Measurements from ENCODE around the gene ZNF268.

Gene ZNF268

DNA sequence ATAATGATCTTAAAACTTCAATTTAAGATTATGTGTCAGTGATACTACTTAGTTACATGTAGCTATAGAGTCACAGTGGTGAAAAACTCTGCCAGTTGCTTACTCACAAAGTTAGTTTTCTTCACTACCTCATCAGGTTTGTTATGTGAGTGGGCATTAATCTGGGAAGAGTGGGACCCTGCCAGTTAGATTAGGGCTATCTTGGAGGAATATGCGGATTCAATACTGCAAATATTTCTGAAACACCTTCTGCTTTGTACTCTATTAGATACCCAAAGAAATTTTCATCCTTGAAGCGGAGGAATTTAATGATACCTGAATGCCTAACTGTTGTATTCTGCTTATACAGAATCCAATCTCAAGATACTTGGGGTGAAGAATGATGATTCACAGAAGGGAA is 25.1 kb downstream of the ZNF268 start:
- H3K4me1 Mint-ChIP-seq (ENCODE audit: low read depth): no peaks in the 10 kb centered on the region
- H3K9me3 Mint-ChIP-seq: peaks cover 46% of the 10 kb centered on the region
- no peak overlapping the region for H3K27ac Mint-ChIP-seq
- H3K4me3 Mint-ChIP-seq: no peak overlapping the region
- H3K27me3 Mint-ChIP-seq: no peaks in the 10 kb centered on the region
- H3K36me3 Mint-ChIP-seq (ENCODE audit: low read depth): peaks cover 62% of the 10 kb centered on the region

- H3K9me3 Mint-ChIP-seq: peaks cover 41% of the 10 kb centered on the region
- no peak overlapping the region for H3K4me3 Mint-ChIP-seq
- no peaks in the 10 kb centered on the region for H3K27me3 Mint-ChIP-seq
- H3K27ac Mint-ChIP-seq: no peak overlapping the region
- H3K36me3 Mint-ChIP-seq (ENCODE audit: low read depth): peaks cover 8% of the 10 kb centered on the region
- H3K4me1 Mint-ChIP-seq (ENCODE audit: low read depth): no peaks in the 10 kb centered on the region
Observed at GRCh38 chr12:133215724-133216123, 34.4 kb downstream of the ZNF268 start.

- no peaks in the 10 kb centered on the region for H3K4me1 Mint-ChIP-seq (ENCODE audit: low read depth)
- peaks cover 4% of the 10 kb centered on the region for H3K36me3 Mint-ChIP-seq (ENCODE audit: low read depth)
- no peak overlapping the region for H3K4me3 Mint-ChIP-seq
- H3K27me3 Mint-ChIP-seq: no peaks in the 10 kb centered on the region
- H3K27ac Mint-ChIP-seq: no peak overlapping the region
- peaks cover 36% of the 10 kb centered on the region for H3K9me3 Mint-ChIP-seq
Observed at GRCh38 chr12:133217219-133217618, 35.9 kb downstream of the ZNF268 start.

GRCh38 chr12:133220521-133220920 is 39.2 kb downstream of the ZNF268 start:
- Mint-ChIP-seq H3K36me3 (ENCODE audit: low read depth) (no peaks in the 10 kb centered on the region), H3K27me3 (peaks cover 3% of the 10 kb centered on the region), H3K27ac (no peak overlapping the region), H3K4me1 (ENCODE audit: low read depth) (no peaks in the 10 kb centered on the region), H3K9me3 (peaks cover 27% of the 10 kb centered on the region), H3K4me3 (no peak overlapping the region)

- Mint-ChIP-seq H3K9me3 (peaks cover 27% of the 10 kb centered on the region), H3K4me1 (ENCODE audit: low read depth) (no peaks in the 10 kb centered on the region), H3K27ac (no peak overlapping the region), H3K4me3 (no peak overlapping the region), H3K27me3 (peaks cover 3% of the 10 kb centered on the region), H3K36me3 (ENCODE audit: low read depth) (no peaks in the 10 kb centered on the region)
Observed at GRCh38 chr12:133221241-133221640, 39.9 kb downstream of the ZNF268 start.

DNA sequence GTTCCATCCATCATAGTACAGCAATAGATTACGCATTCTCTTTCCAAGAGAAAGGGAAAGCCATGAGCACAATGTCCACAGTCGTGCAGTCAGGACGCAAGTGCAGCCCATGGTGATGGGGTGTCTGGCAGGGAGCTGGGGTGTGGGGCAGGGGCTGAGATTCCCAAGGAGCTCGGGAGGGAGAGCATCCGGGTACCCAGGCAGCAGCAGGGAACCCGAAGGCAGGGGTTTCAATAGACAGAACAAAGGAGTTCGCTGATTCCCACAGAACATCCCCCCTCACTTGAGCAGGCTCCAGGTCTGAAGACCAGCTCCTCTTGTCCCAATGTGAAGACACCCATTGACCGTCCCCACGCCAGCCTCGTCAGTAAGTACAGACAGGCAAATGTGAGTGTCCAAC is 40.9 kb downstream of the ZNF268 start:
- no peaks in the 10 kb centered on the region for H3K4me1 Mint-ChIP-seq (ENCODE audit: low read depth)
- H3K27ac Mint-ChIP-seq: no peak overlapping the region
- H3K4me3 Mint-ChIP-seq: no peak overlapping the region
- no peaks in the 10 kb centered on the region for H3K36me3 Mint-ChIP-seq (ENCODE audit: low read depth)
- H3K9me3 Mint-ChIP-seq: peaks cover 27% of the 10 kb centered on the region
- peaks cover 3% of the 10 kb centered on the region for H3K27me3 Mint-ChIP-seq

- Mint-ChIP-seq H3K36me3 (ENCODE audit: low read depth) (no peaks in the 10 kb centered on the region), H3K27me3 (peaks cover 3% of the 10 kb centered on the region), H3K27ac (no peak overlapping the region), H3K4me1 (ENCODE audit: low read depth) (no peaks in the 10 kb centered on the region), H3K4me3 (no peak overlapping the region), H3K9me3 (peaks cover 18% of the 10 kb centered on the region)
Observed at GRCh38 chr12:133225527-133225926, 44.2 kb downstream of the ZNF268 start.

- Mint-ChIP-seq H3K27ac (no peak overlapping the region), H3K36me3 (ENCODE audit: low read depth) (no peaks in the 10 kb centered on the region), H3K9me3 (peaks cover 25% of the 10 kb centered on the region), H3K27me3 (peaks cover 3% of the 10 kb centered on the region), H3K4me1 (ENCODE audit: low read depth) (no peaks in the 10 kb centered on the region), H3K4me3 (no peak overlapping the region)
Observed at GRCh38 chr12:133226690-133227089, 45.4 kb downstream of the ZNF268 start.

- peaks cover 25% of the 10 kb centered on the region for H3K9me3 Mint-ChIP-seq
- peaks cover 3% of the 10 kb centered on the region for H3K27me3 Mint-ChIP-seq
- H3K27ac Mint-ChIP-seq: no peak overlapping the region
- H3K4me3 Mint-ChIP-seq: no peak overlapping the region
- H3K4me1 Mint-ChIP-seq (ENCODE audit: low read depth): no peaks in the 10 kb centered on the region
- no peaks in the 10 kb centered on the region for H3K36me3 Mint-ChIP-seq (ENCODE audit: low read depth)
Observed at GRCh38 chr12:133227281-133227852, 46.1 kb downstream of the ZNF268 start.

- H3K9me3 Mint-ChIP-seq: peaks cover 29% of the 10 kb centered on the region
- H3K27me3 Mint-ChIP-seq: no peaks in the 10 kb centered on the region
- H3K4me1 Mint-ChIP-seq (ENCODE audit: low read depth): no peaks in the 10 kb centered on the region
- H3K4me3 Mint-ChIP-seq: no peak overlapping the region
- H3K36me3 Mint-ChIP-seq (ENCODE audit: low read depth): no peaks in the 10 kb centered on the region
- H3K27ac Mint-ChIP-seq: no peak overlapping the region
Observed at GRCh38 chr12:133231001-133231400, 49.7 kb downstream of the ZNF268 start.

DNA sequence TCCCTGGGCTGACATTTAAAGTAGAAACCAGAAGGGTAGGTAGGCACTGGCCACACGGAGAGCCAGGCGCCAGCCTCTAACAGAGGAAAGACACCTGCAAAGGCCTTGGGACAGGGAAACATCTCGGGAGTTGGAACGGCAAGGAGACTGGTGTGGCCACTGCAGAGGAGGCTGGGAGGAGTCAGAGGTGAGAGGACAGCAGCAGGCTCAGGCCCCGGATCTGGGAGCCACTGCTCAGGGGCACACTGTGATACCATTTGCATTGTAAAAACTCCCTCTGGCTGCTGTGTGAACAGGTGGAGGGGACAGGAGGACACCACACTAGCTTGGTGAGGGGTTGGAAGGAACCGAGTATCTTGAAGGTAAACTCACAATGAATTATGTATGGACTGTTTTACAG is 51.7 kb downstream of the ZNF268 start:
- Mint-ChIP-seq H3K4me1 (ENCODE audit: low read depth) (no peaks in the 10 kb centered on the region), H3K9me3 (peaks cover 32% of the 10 kb centered on the region), H3K27ac (no peak overlapping the region), H3K36me3 (ENCODE audit: low read depth) (no peaks in the 10 kb centered on the region), H3K27me3 (no peaks in the 10 kb centered on the region), H3K4me3 (no peak overlapping the region)

GRCh38 chr12:133233993-133234564 is 52.8 kb downstream of the ZNF268 start:
- Mint-ChIP-seq H3K27ac (no peak overlapping the region), H3K36me3 (ENCODE audit: low read depth) (no peaks in the 10 kb centered on the region), H3K27me3 (no peaks in the 10 kb centered on the region), H3K4me1 (ENCODE audit: low read depth) (no peaks in the 10 kb centered on the region), H3K4me3 (no peak overlapping the region), H3K9me3 (peaks cover 27% of the 10 kb centered on the region)

DNA sequence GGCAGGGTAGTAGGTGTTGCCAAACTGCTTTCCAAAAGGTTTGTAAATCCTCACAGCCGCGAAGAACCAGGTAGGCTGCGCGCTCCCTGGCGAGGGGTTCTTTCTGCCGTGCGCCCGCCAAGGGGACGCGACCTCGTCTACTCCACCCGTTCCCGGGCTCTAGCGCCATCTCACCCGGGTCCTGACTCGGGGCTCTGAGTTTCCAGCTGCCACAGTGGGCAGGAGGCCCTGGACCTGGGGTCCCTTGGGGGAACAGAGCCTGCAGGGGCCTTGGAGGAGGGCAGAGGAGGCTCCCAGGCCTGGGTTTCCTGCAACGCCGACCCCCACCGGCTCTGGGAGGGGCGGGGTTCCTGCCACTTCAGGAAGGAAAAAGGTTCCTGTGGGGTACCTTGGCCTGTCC is 53.7 kb downstream of the ZNF268 start:
- Mint-ChIP-seq H3K27ac (no peak overlapping the region), H3K36me3 (ENCODE audit: low read depth) (no peaks in the 10 kb centered on the region), H3K4me1 (ENCODE audit: low read depth) (no peaks in the 10 kb centered on the region), H3K4me3 (no peak overlapping the region), H3K9me3 (peaks cover 27% of the 10 kb centered on the region), H3K27me3 (no peaks in the 10 kb centered on the region)

DNA sequence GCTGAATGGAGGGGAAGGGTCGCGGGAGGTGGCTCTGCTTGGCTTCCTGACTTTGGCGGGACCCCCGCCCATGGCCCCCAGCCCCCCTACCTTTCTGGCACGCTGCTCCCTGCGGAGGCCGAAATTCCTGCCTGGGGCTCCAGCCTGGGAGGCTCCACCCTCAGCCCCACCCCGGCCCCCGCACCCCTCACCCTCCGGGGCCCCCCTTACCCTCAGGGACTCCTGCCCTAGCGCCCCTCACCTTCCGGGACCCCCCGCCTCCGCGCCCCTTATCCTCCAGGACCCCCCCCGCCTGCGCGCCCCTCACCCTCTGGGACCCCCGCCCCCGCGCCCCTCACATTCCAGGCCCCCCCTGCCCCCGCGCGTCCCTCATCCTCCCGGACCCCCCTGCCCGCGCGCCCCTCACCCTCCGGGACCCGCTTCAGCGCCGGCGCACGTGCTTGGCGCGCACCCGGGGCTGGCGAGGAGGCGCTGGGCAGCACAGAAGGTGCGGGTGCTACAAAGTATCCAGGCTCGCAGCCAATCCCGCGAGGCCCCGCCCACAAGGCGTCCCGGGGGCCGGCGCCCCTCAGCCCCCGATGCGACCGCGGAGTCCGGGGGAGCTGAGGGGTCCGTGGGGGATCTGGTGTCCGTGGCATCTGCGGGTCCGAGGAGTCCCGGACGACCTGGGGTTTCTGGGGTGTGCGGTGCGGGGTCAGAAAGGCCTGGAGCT is 54.3 kb downstream of the ZNF268 start, which contains the start of gene ANHX:
Gene ANHX, minus strand, starts transcription at position 477 of the 712 bp plus-strand sequence. CDS start 1,521 bp downstream, outside the sequence.
- no peak within 1 kb of the TSS for H3K27ac Mint-ChIP-seq
- no peaks in the 10 kb centered on the region for H3K4me1 Mint-ChIP-seq (ENCODE audit: low read depth)
- H3K9me3 Mint-ChIP-seq: peaks cover 30% of the 10 kb centered on the region
- H3K27me3 Mint-ChIP-seq: no peaks in the 10 kb centered on the region
- H3K36me3 Mint-ChIP-seq (ENCODE audit: low read depth): no peaks in the 10 kb centered on the region
- no peak within 1 kb of the TSS for H3K4me3 Mint-ChIP-seq

GRCh38 chr12:133236144-133236543 is 54.8 kb downstream of the ZNF268 start:
- peaks cover 31% of the 10 kb centered on the region for H3K9me3 Mint-ChIP-seq
- H3K36me3 Mint-ChIP-seq (ENCODE audit: low read depth): peaks cover 4% of the 10 kb centered on the region
- H3K27ac Mint-ChIP-seq: no peak overlapping the region
- H3K4me1 Mint-ChIP-seq (ENCODE audit: low read depth): no peaks in the 10 kb centered on the region
- H3K27me3 Mint-ChIP-seq: peaks cover 6% of the 10 kb centered on the region
- no peak overlapping the region for H3K4me3 Mint-ChIP-seq

Data from stimulated activated naive CD8-positive, alpha-beta T cell treated with anti-CD3 and anti-CD28 coated beads, Interleukin-15, Interleukin-2, amounts not matched to agents 100 ng/mL and 50 ng/mL, for 24 hours (primary cell).